HG02759 (cell line): ENCODE data around the gene GRIN2C.
"Not testable (repeated sequence)": the region's sequence is repeated elsewhere in the genome, so short reads cannot be mapped to it uniquely, and the experiment has no call there.

Experiments
- ATAC-seq: cut with Tn5 transposase; IDR thresholded peaks from one replicate; pipeline ENCODE4 v1.9.1; 2021; ENCODE audit warnings: mild to moderate bottlenecking, moderate library complexity; ENCODE audit not compliant: unreplicated experiment

Gene GRIN2C

DNA sequence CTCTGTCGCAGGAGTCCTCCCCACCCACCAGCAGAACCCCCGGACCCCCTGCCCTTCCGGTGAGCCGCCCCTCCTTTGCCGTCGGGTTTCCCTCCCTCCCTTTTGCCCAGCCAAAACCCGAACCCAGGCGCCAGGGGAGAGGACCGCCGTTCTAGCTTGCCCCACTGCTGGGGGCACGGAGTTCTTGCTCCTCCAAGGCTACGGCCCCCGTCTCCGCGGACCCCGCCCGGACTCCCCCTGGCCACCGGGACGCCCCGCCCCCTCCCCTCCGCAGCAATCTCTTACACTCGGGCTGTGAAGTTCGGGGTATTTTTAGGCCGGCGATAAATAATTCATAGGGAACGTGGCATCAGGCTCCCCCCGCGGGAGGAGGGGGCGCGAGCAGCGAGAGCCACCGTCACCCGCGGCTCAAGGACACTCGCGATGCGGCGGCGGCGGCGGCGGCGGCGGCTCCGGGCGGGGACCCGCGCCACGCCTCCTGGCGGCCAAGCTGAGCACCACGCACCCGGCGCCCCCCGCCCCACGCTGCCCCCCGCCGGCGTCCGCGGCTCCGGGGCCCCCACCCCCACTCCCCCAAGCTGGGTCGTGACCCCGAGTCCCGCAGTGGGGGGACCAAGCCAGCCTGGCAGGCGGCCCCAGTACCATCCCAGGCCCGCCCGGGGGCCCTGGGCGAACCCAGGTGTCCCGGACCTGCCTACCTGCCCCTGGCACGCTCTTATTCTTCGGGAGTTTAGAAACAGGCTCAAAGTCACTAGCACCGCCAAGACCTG lies at the start of gene GRIN2C:
GRIN2C (minus strand) TSS at position 427 of the 770 bp plus-strand sequence. CDS start 4,793 bp downstream, outside the sequence.
- no peak for ATAC-seq

DNA sequence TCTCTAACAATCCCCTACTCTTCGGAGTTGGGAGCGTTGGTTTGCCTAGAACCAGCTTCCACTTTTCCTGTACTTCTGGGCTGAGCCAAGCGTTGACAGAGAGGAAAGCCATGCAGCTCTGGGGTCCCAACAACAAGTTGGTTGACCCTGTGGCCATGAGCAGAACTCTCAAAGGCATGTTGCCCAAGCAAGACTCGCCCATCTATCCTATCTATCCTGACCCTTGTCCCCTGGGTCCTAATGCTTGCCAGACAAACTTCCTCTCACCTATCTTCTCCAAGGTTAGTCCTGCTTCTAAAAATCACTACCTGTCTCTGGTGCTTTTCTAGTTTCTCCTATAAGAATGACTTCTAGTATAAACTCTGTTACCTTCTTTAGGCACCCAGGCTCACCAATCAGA lies 49.4 kb upstream of the GRIN2C start:
- not testable (repeated sequence) for ATAC-seq

DNA sequence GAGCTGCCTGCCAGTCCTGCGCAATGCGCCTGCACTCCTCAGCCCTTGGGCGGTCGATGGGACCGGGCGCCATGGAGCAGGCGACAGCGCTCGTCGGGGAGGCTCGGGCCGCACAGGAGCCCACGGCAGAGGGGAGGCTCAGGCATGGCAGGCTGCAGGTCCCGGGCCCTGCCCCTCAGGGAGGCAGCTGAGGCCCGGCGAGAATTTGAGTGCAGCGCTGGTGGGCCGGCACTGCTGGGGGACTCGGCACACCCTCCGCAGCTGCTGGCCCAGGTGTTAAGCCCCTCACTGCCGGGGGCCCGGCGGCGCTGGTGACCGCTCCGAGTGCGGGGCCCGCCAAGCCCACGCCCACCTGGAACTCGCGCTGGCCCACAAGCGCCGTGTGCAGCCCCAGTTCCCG lies 47.3 kb upstream of the GRIN2C start:
- no peak for ATAC-seq

DNA sequence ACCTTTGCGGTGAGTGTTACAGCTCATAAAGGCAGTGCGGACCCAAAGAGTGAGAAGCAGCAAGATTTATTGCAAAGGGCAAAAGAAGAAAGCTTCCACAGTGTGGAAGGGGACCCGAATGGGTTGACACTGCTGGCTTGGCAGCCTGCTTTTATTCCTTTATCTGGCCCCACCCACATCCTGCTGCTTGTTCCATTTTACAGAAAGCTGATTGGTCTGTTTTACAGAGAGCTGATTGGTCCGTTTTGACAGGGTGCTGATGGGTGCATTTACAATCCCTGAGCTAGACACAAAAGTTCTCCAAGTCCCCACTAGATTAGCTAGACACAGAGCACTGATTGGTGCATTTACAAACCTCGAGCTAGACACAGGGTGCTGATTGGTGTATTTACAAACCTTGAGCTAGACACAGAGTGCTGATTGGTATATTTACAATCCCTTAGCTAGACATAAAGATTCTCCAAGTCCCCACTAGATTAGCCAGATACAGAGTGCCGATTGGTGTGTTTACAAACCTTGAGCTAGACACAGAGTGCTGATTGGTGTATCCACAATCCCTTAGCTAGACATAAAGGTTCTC lies 46.6 kb upstream of the GRIN2C start:
- not testable (repeated sequence) for ATAC-seq

DNA sequence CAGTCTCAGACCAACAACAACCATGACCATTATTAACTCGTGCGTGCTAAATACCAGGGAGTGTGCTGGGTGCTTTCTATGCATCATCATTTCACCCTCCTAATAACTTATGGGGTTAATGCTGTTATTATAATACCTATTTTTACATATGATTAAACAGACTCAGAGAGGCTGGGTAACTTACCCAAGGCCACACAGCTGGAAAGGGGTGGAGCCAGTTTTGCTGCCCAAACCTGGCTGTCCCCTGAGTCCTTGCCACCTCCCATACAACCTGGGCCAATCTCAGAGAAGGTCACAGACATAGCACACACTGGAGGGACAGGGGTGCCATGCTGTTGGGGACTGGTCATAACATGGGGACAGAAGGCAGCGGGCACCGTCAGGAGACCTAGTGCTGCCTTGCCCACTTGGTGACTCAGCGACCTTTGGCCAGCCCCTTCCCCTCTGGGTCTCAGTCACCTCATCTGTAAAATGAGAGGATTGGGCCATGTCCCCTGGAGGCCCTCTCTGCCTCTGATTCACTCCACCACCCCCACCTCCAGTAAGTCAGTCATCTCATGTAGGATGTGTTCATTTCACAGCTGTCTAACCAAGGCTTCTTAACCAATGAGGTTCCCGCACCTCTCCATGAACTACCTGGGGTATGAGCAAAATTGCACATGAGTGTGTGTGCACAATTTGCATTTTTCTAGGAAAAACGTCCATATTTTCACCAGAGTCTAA lies 45.2 kb upstream of the GRIN2C start:
- ATAC-seq, result no peak

DNA sequence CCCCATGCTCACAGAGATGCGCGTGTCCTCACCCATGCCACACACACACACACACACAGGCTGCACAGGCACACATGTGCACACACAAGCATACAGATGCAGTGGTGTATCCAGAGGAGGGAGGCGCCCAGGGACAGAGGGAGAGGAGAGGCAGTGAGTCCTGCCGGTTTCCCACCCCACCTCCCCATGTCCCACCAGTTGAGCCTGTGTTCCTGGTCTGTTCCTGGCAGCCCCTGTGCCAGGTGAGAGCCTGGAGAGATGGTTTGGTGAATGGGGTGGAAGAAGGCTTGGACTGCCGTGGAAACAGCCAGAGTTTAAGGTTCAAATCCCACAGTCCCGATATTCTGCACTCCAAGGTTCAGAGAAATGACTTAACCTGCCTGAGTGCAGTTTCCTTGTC lies 44.0 kb upstream of the GRIN2C start:
- no peak for ATAC-seq

DNA sequence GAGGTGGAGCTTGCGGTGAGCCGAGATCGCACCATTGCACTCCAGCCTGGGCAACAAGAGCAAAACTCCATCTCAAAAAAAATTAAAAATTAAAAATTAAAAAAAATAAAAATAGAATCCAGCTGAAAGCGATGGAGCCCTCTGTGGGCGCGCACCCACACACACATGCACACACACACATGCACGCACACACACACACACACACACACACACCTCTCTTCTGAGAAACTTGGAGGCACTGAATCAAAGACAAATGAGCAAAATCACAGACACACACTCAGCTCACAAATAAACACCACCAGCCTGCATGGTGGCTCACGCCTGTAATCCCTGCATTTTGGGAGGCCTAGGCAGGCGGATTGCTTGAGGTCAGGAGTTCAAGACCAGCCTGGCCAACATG lies 43.3 kb upstream of the GRIN2C start:
- ATAC-seq, result no peak

DNA sequence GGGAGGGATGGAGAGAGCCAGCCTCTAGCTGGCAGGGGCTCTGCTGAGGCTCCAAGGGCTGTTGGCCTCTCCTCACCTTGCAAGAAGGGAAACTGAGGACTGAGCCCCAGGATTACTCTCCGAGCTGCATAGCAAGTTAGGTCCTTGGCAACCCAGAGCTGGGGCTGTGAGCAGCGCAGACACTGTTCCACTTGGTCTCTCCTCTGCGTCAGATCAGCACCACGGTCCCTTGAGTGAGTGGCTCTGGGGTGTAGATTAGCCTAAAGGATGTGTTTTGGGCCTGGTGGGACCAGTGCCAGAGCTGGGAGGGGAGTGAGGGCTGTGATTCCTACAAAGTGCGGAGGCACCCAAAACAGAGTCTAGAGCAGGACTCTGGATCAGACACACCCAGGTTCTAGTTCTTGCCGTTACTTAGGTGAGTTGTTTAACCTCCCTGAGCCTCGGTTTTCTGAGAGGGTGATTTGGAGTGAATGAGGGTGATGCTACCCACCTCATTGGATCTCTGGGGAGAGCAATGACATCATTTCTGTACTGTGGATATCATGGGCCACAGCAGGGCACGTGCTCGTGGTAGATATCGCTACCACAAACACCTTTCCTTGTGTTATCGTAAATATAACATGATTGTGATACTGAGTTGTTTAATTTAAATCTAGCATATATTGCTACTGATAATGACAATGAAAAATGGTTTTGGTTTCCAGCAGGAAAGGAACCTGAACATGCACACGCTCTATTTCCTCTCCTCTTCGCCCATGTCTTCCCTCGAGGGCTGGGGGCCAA lies 41.9 kb upstream of the GRIN2C start:
- no peak for ATAC-seq

DNA sequence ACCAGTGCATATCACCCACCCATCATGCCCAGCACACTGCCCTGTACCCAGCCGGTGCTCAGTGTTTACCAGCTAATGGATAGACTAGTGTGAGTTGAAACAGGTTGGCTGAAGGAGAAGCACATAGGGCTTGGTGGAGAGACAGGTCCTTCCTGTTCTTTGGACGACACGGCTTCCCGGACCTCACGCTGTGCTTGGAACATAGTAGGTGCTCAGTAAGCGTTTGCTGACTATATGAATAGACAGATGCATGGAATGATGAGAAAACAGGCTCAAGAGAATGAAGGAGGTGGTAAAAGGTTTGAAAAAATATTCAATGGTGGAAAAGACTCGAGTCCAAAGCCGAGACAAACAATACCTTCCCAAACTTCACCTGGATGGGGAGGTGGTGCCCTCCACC lies 40.5 kb upstream of the GRIN2C start:
- ATAC-seq, result no peak

DNA sequence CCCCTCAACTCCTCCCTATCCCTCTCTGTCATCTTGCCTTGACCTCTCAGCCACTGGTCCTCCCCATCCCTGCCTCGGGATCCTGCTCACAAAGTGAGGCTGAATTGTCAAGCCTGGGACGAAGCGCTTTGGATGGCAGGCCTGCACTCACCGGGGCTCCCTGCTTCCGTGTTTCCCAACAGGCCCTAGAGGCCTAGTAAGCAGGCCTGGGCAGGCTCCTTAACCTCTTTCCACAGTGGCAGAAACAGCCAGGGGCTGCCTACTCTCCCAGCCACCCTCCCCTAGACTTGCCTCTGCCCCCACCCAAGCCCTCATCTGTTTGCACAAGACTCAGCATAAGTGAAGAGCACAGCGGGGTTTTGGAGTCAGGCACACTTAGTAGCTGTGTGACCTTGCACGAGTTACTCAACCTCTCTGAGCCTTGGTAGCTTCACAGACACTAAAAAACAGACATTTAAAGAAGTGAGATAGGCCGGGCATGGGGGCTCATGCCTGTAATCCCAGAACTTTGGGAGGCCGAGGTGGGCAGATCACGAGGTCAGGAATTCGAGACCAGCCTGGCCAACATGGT lies 38.8 kb upstream of the GRIN2C start:
- ATAC-seq, result no peak

DNA sequence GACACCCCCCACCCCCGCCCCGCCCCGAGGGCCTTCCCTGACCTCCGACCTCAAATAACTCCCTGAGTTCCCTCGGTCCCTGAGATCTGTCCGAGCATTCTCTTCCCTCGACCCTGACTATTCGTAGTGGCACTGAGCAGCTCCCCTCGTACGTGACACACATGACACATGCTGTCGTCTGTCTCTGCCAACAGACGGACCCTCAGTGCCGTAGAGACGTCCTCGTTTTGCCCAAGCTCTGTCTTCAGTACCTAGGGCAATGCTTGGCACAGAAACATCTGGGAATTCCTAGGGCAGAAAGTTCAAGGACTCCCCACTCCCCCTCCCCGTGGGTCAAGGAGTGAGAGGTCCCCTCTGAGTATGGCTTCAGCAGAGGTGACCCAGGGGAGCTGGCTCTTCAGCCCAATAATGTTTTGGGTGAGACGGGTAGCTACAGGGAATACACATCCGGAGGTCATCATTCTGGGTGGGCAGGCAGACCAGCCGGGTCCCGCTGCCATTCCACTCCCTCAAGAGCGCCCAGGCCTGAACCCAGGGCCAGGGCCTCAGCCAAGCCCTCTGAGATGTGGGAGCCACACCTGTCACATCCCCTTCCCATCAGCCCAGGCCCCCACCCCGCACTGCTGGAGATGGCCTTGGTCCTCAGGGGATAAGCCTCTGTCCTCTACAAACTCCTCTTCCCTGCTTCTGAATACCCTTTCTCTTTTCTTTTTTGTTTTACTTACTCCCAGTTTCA lies 34.4 kb upstream of the GRIN2C start:
- no peak for ATAC-seq

DNA sequence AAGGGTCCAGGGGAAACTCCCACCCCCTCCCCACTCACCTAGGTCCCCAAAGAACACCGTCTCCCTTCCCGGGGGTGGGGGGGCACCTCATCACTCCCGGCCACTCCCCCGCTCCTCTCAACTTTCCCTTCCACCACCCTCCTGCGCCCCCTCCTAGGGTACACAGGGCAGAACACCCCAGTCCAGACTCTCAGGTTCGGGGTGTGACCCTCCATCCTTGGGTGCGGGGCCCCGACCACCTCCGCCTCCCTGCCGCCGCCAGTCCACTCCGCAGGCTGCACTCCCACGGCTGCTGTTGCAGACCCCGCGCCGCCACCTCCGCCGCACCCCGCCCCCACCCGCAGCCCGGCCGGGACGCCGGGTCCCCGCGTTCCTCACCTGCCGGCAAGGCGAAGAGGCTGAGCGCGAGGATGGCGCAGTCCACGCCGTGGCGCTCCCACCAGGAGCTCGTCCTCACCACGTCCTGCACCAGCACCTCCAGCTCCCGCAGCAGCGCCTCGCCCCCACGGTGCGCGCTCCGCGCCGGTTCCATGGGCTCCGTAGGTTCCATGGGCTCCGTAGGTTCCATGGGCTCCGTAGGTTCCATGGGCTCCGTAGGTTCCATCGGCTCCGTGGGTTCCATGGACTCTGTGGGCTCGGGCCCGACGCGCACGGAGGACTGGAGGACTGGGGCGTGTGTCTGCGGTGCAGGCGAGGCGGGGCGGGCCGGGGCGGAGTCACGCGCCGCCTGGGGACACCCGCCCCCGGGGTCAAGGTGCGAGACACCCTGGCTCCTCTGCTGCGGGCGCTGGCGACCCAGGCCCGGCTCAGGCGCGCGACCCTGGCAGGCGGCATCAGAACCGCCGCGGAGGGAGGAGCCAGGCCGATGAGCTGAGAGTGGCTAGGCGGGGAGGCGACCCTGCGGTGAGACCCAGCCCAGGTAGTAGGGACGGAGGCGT lies 33.6 kb upstream of the GRIN2C start, which contains the start of gene FADS6:
FADS6 (minus strand) TSS at position 660 of the 938 bp plus-strand sequence; CDS start at position 622, 38 bp downstream.
- ATAC-seq, result no peak

DNA sequence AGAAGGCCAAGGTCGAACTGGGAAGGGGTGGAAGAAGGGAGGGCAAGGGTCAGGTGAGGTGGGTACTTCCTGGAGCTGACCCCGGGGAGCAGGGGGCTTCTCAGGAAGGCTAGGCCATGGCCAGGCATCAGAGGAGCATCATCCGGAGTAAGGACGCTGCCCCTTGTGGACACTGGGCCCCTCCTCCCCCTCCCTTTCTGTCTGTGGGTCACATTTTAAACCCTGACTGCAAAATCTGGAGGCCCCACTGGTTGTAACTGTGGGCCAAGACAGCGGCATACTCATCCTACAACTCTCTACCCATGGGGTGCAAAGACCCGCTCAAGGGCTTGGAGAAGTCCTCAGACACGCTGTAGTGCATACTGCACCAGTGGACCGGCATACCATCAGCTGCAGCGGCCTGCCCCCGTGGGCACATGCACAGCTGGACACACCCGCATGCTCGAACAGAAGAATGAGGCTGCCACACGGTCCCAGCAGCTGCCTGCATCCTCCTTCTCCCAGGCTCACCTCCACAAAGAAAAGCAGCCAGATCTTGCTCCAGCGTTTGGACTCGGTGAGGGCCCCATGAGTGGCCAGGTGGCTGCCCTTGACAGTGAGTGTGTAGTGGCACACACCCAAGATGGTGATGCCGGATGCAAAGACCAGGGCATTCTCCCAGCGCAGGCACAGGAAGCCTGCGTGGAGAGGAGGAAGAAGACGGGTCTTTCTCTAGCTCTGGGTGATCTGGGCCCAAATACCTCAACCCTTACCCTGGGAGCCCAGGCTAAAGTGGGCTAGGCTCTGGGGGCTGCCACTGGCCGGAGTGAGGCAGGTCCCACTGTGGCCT lies 32.5 kb upstream of the GRIN2C start:
- no peak for ATAC-seq

DNA sequence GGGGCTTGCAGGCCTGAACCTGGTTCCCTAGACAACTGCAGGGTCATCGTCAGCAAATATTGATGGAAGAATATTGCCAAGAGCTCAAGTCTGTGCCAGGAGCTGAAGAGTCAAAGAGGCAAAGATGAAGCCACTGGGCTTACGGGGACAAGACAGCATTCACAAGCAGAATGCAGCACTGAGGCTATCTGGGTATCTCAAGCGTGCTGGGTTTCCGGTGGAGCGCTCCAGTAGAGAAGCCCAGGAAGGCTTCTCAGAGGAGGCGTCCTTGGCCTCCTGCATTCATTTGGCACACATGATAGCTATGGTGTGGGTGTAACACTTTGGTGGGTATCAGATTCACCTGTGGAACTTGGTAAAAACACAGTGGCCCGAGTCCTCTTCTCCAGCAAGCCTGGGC lies 30.9 kb upstream of the GRIN2C start:
- ATAC-seq, result no peak

DNA sequence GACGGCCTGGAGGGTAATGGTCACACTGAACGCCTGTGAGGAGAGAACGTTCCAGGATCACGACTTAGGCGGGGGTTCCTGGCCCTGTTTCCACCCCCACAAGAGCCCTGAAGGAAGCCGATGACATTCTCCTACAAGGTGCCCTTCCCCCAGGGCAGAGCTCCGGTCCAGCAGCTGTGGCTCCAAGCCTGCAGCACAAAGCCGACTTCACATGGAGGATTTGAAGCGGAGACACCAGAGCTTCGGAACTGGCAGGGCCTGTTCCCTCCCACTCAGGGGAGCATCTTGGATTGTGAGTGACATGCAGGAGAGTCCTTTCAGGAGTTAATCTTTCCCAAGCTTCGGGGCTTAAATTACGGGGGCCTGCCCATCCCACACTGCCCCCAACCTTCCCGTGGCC lies 28.8 kb upstream of the GRIN2C start:
- no peak for ATAC-seq

DNA sequence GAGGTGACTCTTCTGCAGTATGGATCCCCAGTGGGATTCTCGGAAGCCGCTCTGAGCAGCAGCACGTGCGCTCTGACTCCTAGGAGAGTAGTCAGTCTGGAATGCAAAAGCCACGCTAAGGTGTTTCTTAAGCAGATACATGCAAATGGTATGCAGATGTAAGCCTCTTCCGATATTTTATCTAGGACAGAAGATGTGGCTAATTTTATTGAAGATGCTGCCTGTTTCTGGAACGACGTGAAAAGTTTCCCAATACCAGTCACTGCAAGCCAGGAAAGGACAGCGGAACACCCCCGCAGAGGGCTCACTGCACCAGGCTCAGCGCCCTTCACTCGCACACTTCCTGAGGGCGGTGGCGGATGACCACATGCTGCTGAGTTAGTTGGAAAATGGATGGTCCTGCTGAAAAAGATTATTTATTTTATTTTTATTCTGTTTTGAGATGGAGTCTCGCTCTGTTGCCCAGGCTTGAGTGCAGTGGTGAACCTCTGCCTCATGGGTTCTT lies 23.6 kb upstream of the GRIN2C start:
- ATAC-seq, result no peak

DNA sequence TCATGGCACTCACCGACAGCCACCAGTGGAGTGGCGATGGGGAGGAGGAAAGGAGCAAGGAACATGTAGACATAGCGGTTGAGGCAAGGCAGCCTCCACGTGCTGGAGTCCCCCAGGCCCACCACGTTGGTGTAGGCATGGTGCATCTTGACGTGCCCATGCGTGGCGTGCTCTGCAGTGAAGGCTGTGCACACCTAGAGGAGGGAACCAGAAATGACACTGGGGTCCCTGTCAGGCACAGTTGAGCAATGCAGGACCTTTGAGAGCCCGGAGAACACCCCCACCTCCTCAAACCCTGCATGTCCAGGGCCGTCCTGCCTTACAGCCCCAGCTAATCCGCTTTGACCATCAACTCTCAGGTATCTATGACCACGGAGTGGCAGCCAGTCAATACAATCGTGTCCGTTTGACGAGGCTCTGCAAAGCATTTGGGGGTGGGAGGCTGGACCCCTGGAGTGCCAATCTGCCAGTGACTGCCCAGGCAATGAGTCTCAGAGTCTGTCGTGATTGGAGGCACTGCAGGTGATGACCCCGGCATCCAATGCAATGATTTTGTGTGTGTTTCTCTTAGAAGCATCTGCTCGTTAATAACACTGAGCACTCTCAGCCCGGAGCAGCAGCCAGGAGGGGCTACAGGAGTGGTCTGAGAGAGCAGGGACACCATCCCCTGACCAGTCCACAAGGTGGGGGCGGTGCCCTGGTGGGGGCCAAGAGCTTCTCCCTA lies 23.0 kb upstream of the GRIN2C start:
- no peak for ATAC-seq
